Keratinocyte (primary cell): ENCODE measurements around the gene SCN8A.

Experiments
- CTCF ChIP-seq, 3 experiments: IDR thresholded peaks in 1 of 3; conservative IDR thresholded peaks in 1 of 3; optimal IDR thresholded peaks in 1 of 3; 2 replicates in 2 of 3; 3 replicates in 1 of 3; pipeline versions ENCODE3 to v1.5.1; 2011; ENCODE audit warnings: low read length in 3 of 3, mild to moderate bottlenecking in 3 of 3, moderate library complexity in 2 of 3, control low read depth in 1 of 3, inconsistent platforms in 1 of 3; ENCODE audit not compliant: insufficient read depth in 2 of 3; ENCODE audit errors: extremely low read depth in 1 of 3
- EZH2 ChIP-seq: IDR thresholded peaks from one replicate; pipeline ENCODE4 v1.6.1; 2012; ENCODE audit warnings: inconsistent platforms, mild to moderate bottlenecking, low read length, moderate library complexity

- TF ChIP-seq CTCF (optimal IDR thresholded peaks at IDR 0.05 in 1 of 3, IDR thresholded peaks at IDR 0.05 in 1 of 3, conservative IDR thresholded peaks at IDR 0.05 in 1 of 3; ENCODE audit: extremely low read depth in 1 of 3, insufficient read depth in 2 of 3, low read length in 3 of 3), result no peak
- no peak for TF ChIP-seq EZH2
Observed at GRCh38 chr12:51700887-51701286, 109.9 kb downstream of the SCN8A start.
